ENCODE data around the gene LIME1. TPM values are rescaled to one million over a fixed set of nuclear protein-coding genes. Genes with fewer than 3 reads are reported as not detected.

LIME1 gene
- total RNA-seq, 1 experiment from 2014 or later = 13.5 TPM

DNA sequence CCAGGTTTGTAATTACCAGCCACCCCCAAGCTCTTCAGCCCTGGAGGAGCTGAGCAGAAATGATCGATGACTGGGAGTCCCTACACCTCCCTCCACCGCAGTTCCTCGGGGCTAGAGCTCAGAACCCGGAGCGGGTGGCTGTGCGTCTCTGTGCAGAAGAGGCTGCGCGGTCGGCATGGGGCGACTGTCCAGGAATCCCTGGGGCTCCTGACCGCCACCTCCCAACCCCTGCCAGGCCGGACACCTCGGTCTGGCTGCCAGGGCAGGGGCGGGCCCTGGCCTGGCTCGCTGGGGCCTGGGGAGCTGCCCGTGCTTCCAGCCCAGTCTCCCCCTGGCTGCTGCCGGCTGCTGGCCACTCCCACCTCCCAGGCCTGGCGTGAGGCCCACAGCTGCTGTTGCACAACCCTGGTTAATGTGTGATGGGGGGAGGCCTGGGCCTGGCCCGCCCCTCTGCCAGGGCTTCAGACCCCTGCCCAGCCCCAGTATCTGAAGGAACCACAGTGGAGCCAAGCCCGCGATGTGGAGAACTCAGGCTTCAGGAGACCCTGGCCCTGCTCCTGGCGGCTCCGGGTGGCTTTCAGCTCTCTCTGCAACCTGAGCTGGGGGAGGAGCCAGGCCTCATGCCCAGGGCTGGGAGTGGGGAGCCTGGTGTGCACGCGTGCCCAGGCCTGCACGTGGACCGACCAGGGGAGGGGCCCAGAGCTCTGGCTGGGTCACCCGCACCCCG lies 4.3 kb downstream of the LIME1 start:
- peak overlapping the region; percentile 65 to 76 for H3K4me3 Mint-ChIP-seq
- TF ChIP-seq, protein P1, sequence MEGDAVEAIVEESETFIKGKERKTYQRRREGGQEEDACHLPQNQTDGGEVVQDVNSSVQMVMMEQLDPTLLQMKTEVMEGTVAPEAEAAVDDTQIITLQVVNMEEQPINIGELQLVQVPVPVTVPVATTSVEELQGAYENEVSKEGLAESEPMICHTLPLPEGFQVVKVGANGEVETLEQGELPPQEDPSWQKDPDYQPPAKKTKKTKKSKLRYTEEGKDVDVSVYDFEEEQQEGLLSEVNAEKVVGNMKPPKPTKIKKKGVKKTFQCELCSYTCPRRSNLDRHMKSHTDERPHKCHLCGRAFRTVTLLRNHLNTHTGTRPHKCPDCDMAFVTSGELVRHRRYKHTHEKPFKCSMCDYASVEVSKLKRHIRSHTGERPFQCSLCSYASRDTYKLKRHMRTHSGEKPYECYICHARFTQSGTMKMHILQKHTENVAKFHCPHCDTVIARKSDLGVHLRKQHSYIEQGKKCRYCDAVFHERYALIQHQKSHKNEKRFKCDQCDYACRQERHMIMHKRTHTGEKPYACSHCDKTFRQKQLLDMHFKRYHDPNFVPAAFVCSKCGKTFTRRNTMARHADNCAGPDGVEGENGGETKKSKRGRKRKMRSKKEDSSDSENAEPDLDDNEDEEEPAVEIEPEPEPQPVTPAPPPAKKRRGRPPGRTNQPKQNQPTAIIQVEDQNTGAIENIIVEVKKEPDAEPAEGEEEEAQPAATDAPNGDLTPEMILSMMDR (conservative IDR thresholded peaks at IDR 0.05) = no peak

More for the DNA sequence above, 4.3 kb downstream of the LIME1 start:
- Histone ChIP-seq H3K18ac (ENCODE audit: insufficient read length, low read depth, low read length) (no peak overlapping the region), H2BK5ac (ENCODE audit: insufficient read length, low read length) (no peak overlapping the region), H3K27me3 (ENCODE audit: insufficient read depth, low read length) (no peaks in the 10 kb centered on the region), H2BK12ac (ENCODE audit: insufficient read length, low read depth, low read length) (no peak overlapping the region), H3K9ac (ENCODE audit: extremely low read depth, insufficient read length, low read length) (no peak overlapping the region), H3K79me1 (ENCODE audit: insufficient read depth, low read depth, low read length, poor library complexity, severe bottlenecking) (no peaks in the 10 kb centered on the region), H3K79me2 (ENCODE audit: insufficient read depth, low read length) (no peaks in the 10 kb centered on the region), H3K4ac (ENCODE audit: low read depth, low read length) (no peak overlapping the region), H3K14ac (ENCODE audit: insufficient read depth, low read length) (0 out of 2 replicates have a peak overlapping the region, but pooled peaks have one; percentile 6), H2BK120ac (ENCODE audit: low read depth, low read length, poor library complexity, severe bottlenecking) (no peak overlapping the region), H2AK5ac (ENCODE audit: insufficient read length, low read length) (no peak overlapping the region), H3K9me3 (ENCODE audit: control insufficient read depth, low read depth, low read length) (no peaks in the 10 kb centered on the region), H4K91ac (ENCODE audit: insufficient read length, low read depth, low read length) (no peak overlapping the region), H2BK20ac (ENCODE audit: low read depth, low read length, poor library complexity, severe bottlenecking) (no peak overlapping the region), H3K27ac (ENCODE audit: insufficient read length, low read depth, low read length) (no peak overlapping the region), H2AFZ (ENCODE audit: low read length) (no peak overlapping the region), H3K23me2 (ENCODE audit: insufficient read length, low read depth, low read length, poor library complexity, severe bottlenecking) (peaks cover 9% of the 10 kb centered on the region), H3K4me2 (ENCODE audit: insufficient read depth, insufficient read length, low read length) (peak overlapping the region; percentile 56), H3K23ac (ENCODE audit: insufficient read length, low read depth, low read length) (no peak overlapping the region), H4K8ac (replicated peaks; ENCODE audit: insufficient read length, low read depth, low read length) (no peak overlapping the region), H4K5ac (ENCODE audit: insufficient read length, low read depth, low read length) (no peak overlapping the region), H3T11ph (ENCODE audit: low read length) (no peak overlapping the region), H4K20me1 (ENCODE audit: control insufficient read depth, insufficient read depth, insufficient read length) (no peaks in the 10 kb centered on the region), H3K4me1 (ENCODE audit: insufficient read depth, low read length) (no peaks in the 10 kb centered on the region), H2BK15ac (ENCODE audit: low read depth, low read length) (no peak overlapping the region), H3K56ac (ENCODE audit: insufficient read length, low read depth, low read length) (no peak overlapping the region)
- no peaks in the 10 kb centered on the region; the same call in 1 of the 2 replicates for H3K27me3 Mint-ChIP-seq (ENCODE audit: low read depth)
- H3K27ac Mint-ChIP-seq = no peak overlapping the region
- peak; percentile 83 for DNase-seq
- peaks cover 0 to 2% of the 10 kb centered on the region in 2 experiments; a peak in 1 of 4 replicates for H3K4me1 Mint-ChIP-seq
- peaks cover 0 to 18% (median 14%) of the 10 kb centered on the region in 3 experiments; a peak in 5 of 7 replicates for H3K36me3 Mint-ChIP-seq (ENCODE audit: insufficient read depth in 1 of 3, low read depth in 3 of 3)
- no CpG with 5 or more reads among the region's 29 CpGs for WGBS (ENCODE audit: extremely low coverage, insufficient read length, low lambda C conversion rate)
- H3K9me3 Mint-ChIP-seq = no peaks in the 10 kb centered on the region
